HG02763 (cell line): ENCODE measurements around the gene GNAI3.

Experiments used
- ATAC-seq: cut with Tn5 transposase; IDR thresholded peaks from one replicate; pipeline ENCODE4 v1.9.1; 2021; ENCODE audit warnings: mild to moderate bottlenecking, moderate library complexity; ENCODE audit not compliant: unreplicated experiment

GNAI3 gene

DNA sequence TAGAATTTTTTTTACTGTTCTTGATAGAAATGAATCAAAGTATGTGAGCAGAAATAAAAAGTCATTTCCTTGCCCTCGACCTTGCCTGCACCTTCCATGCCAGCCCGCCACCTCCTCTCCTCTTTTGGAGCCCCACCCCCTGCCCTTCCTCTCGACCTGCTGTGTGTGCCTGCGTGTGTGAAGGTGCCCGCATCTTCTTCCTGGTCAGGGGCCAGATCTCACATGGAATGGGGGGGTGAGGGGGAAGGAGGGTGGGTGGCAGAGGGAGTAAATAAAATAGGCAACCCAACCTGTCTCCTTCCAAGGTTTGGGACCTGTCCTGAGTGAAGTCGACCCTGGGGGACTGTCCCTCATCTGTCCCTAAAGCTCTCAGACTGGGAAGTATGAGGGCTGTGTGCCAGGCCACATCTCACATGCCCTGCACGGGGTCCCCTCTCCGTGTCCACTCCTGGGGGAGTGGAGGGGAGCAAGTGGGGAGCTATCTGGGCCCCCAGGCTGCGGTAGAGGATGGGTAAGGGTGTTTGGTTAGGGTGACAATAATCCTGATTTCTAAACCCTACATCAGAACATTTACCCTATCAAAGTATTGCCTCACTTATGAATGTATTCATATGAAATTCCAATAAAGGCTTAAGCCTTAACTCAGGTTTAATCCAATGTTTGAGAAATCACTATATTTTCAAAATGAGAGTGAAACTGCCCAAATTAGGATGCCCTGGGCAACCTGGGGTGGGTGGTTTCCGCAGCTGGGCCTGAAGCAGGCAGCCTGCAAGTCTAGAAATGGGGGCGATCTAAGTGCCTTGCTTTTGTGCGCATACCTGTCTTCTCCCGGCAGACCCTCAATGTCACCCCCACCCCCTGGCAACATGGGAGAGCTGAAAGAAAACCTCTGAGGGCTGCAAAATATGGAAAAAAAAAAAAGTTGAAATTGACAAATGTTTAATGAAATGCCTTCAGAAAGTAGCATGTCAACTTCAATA lies 86.6 kb downstream of the GNAI3 start:
- ATAC-seq = no peak

DNA sequence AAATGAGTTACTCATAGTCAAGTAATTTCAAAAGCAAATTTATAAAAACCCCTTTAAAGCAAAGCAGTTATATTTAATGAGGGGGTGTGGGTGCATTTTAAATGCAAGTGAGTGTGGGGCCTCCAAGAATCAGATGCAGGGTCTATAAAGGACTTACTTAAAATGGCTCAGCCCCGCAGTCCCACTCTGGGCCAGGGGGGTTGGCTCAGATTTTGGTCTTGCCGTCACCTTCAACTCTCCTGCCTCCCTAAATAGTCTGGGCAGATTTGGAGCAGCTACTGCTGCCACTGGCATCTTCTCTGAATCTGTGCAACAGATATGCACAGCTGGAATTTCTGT lies 87.4 kb downstream of the GNAI3 start:
- no peak for ATAC-seq

DNA sequence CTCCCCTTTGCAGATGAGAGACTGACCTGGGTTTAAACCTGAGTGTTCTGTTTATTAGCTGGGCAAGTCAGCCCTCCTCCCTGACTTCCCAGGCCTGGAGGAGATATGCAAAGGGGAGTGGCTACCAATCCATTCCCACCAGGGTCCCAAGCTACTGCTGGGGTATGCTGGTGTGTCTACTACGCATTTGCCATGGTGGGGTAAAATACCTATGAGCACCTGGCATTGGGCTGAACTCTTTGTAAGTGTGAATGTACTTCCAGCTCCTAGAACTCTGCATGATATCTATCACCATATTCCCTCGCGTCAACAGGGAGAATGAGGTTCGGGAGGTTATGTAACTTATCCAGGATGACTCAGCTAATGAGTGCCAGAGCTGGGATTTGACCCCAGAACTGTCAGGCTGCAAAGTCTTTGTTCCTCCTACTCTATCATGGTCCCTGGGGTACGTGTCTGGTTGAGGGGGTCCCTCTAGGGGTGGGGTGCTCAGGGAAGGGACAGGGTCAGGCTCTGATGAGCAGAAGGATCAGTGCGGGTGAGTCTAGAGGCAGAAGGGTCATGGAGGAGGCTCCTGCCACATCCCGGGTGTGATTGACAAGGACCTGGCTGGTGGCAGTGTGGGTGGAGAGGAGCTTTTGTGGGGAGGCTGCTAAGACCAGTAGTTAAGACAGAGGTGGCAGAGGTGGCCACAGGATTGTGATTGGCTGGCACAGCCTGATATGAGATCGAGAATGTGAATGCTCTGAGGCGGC lies 88.0 kb downstream of the GNAI3 start:
- ATAC-seq = no peak

DNA sequence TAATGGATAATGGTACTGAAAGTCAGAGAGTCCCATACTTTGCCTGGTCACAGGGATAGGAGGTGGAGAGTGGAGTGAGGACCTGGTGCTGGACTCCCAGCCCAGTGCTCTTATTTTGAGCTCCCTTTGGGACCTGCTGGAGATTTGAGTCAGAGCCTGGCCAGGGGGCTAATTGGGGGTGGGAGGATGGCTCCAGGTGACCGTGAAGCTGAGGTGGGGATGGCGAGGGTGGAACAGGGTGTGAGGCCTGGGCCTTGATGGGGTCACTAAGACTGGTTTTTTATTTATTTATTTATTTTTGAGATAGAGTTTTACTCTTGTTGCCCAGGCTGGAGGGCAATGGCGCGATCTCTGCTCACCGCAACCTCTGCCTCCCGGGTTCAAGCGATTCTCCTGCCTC lies 89.0 kb downstream of the GNAI3 start:
- no peak for ATAC-seq

DNA sequence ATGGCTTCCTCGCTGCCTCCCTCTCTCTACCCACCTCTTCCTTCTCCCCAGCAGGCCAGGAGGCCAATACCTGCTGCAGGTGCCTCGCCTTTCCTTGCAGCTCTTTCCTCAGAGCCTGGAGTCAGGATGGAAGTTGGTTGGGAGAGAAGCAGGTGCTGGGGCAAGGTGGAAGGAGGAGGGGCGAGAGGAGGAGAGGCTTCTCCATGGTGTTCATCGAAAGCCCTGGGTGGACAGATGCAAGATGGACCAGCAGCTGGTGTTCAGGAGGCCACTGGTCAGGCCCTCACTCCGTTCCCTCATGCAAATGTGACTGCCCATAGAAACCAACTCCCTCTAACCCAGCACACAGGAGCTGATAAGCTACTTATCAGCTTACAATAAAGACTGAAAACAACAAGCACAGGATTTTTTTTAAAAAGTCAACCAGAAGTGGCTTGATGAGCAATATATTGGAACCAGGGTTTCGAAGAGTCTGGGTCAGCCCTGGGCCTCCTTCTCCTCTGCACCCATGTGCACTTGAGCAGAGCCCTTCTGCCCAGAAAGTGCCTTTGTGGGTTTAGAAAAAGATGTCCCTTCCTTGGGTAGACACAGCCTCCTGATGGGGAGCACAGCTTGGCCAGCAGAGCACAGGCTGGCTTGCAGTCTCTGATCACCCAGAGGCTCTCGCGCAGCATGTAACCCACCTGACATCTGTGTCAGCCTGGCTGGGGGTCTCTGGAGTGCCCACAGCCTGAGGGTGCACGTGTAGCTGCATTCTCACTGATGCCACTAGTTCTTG lies 90.8 kb downstream of the GNAI3 start:
- ATAC-seq = no peak

DNA sequence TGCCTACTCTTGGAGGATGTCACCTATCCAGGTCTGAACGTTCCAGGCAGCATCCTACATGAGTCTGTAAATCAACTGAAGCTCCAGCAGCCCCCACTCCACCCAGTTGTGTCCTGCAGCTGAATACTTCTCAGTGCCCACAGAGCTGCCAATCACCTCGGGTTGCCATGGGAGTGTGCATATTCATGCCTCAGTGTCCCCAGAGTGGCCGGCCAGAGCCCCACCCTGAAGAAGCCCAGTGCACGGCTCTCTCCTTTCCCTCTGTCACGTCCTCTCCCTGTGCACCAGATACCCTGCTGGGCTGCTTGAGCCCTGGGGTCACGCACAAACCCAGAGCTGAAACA lies 91.4 kb downstream of the GNAI3 start:
- no peak for ATAC-seq

DNA sequence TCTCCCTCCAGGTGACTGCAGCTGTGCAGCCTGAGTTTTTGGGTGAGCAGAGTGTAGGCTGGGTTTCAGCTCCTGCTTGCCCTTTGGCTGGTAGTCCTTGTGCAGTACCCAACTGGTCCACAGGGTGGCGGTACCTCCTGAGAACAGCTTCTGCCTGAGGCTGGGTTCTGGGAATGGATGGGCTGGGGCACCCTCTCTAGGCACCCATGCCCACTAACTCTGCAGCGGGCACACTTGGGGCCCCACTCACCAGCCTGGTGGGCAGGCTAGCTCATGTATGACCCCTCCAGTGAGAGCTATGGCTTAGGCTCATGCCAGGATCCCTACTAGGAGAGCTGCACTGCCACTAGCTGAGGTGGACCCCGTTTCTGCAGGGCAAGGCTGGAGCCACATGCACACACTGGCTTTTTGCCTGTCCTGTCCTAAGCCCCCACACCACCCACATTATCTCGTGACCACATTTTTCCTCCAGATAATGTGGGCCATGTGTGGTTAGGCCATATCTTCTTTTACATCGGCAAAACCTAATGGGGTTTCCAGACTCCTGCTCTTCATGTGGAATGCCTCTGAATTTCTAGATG lies 92.0 kb downstream of the GNAI3 start:
- ATAC-seq = no peak

DNA sequence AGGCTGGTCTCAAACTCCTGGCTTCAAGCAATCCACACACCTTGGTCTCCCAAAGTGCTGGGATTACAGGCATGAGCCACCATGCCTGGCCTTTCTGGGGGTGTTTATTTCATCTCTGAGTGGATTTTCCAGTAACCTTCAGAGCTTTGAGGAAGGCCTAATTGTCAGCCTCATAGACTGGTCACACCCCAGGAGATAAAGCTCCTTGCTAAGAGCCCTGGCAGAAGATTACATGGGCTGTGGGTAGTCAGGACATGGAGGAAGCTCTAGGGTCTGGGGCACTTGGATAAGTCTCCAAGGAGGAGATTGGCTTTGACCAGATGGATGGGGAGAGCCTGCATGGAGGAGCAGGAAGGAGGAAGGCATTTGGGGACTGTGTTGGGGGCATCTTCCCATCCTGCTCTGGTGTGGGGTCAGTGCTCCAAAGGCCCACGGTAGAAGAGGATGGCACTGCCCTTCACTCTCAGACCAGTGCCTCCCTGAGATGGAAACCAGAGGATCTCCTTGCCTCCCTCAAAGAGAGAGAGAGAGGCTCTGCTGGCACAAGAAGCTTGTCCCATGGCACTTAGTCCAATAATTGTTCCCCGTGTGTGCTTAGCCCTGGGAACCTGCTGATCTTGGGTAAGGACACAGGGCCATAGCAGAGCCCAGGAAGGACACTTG lies 92.8 kb downstream of the GNAI3 start:
- ATAC-seq = no peak

DNA sequence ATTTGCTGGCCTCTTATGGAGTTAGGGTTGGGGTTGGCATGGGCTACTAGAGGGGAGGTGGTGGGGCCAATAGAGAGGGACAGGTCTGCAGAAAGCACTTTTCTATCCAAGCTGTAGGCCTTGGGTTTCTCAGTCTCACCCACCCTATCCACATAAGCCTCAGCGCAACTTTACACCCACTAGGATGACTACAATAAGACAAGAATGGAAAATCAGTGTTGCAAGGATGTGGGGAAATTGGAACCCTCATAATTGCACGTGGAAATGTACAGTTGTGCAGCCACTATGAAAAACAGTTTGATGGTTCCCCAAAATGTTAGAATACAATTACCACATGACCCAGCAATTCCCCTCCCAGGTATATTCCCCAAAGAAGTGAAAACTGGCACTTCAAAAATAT lies 93.4 kb downstream of the GNAI3 start:
- no peak for ATAC-seq

DNA sequence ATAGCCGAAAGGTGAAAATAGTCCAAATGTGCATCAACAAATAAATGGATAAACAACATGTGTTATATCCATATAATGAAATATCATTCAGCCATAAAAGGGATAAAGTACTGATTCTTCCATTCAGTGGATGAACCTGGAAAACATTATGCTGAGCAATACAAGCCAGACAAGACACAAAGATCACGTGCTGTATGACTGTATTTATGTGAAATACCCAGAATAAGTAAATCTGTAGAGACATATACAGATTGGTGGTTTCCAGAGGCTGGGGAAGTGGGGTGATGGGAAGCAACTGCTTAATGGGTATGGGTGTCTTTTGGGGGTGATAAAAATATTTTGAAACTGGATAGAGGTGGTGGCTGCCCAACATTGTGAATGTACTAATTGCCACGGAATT lies 94.2 kb downstream of the GNAI3 start:
- no peak for ATAC-seq

DNA sequence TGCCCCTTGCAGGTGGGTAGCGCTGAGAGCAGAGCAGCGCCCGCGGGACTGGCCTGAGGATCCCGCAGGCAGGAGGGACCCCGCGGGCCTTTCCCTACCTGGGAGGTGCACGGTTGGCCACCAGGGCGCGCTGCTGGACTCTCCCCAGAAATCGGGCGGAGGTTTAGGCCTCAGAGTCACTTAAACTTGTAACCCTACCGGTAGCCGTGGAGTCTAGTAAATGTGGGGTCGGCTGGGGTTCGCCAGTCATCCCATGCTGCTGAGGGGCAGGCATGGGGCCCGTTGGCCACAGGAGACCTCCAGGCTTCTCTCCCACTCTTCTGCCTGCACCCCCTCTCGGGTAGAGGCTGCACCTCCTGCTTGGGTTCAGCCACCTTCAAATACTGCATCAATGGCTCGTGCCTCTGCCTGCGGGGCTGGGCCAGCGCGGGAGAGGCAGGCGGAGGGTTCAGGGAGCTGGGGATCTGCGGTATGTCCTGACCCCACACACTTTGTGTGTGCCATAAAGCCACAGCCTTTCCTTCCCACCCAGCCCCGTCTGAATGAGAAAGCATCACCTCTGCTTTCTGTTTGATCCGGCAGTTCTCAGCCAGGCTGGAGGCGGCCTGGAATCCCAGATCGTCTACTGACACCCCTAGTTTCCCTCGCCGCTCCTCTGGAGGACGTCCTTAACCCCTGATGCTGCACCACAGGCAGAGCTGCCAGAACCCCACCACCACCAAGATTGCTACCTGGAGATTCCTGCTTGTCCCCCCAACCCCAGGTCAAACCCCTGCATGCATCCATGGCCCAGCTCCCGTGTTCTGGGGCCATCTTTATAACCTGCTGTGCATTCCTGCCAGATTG lies 95.2 kb downstream of the GNAI3 start:
- ATAC-seq = peak; percentile 75

DNA sequence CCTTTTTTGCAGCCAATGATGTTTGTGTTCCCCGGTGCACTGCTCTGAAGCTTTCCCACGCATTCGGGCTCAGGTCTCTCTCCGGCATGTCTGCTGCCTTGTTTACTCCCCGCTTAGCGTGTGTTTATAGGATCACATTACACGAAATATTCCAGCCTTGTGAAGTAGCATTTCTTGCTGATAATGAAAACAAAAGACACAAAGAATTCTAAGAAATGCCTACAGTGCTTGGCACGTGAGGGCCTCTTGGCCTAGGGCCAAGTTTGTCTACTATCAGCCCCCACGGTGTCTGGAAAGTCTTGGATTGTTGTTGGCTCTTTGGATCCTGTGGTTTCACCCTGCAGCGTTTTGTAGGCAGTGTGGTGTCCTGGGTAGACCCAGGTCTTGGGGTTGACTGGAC lies 96.3 kb downstream of the GNAI3 start:
- ATAC-seq = no peak

DNA sequence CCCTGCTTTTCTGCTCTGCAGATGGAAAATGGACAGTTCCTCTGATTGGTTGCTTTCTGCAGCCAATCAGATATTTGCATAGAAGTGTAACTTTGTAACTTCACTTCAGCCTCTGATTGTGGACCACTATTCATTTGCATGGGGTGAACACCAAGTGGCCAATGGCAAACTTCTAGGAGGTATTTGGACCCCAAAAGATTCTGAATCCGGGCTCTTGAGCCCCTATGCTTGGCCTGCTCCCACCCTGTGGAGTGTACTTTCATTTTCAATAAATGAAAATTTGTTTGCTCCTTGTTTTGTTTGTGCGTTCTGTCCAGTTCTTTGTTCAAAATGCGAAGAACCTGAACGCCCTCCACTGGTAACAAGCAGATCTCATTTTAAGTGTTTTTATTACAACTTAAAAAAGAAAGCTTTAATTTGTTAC lies 101.1 kb downstream of the GNAI3 start:
- ATAC-seq = no peak

DNA sequence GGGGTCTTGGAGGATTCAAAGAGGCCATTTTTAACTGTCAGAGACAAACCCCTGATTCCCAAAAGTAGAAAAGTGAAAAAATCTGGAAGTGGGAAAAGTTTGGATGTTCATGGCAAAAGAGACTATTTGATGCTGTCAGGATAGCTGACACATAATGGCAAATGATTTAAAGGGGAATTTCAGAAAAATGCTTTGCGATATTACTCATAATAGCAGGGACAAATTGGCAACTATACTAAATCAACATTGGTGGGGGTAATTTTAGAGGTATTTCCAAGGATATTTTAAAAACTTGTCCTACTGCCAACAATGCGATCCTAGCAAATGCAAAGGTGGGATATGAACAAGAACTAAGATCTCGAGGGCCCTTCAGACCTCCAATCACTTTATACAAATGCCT lies 102.2 kb downstream of the GNAI3 start:
- no peak for ATAC-seq

DNA sequence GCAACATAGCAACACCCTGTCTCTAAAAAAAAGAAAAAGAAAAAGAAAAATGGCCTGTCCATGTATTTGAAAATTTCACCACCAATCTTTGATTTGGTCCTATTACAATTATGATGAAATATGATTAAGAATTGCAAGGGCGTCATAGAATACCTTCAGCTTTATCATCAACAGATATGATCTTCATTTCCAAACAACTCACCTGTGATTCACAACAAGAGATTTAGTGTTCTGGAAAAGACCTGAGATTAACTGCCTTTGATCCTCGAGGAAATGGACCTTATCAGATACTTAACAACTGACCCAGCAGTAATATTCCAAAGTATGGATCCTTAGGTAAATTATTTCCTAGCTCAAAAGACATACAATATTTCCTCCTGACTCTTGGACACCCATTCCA lies 104.0 kb downstream of the GNAI3 start:
- ATAC-seq = no peak

DNA sequence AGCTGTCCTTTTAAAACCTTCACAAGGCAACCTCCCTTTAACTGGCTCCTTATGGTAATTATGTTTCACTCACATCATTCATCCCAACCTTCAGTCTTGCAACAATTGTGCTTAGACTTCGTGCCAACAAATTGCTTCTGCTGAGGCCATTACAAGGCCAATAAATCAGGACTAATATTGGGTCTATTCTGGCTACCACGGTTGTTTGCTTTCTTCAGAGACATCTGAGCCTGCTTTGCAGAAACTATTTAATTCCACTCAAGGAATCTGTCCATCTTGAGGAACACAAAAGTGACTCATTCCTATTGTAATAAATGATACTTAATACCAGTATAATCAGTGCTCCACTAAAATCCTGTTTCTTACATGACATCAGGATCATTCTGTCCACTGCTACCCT lies 104.9 kb downstream of the GNAI3 start:
- no peak for ATAC-seq

DNA sequence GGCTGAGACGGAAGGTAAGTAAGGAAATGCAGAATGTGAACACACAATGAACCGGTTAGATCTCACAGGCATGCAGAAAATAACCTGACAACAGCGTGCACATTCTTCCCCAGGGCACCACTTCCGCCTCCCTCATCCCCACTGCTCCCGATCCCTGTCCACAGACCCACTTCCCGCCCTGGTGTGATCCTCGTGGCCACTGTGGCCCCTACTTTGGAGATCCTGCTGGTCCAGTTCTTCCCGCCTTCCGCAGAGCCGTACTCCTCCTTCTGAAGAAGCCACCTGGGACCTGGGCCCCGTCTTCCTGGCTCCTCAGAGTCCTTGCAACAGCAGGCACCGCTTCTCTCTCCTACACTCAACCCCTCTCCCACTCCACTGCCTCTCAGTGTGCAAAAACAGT lies 106.1 kb downstream of the GNAI3 start:
- no peak for ATAC-seq

DNA sequence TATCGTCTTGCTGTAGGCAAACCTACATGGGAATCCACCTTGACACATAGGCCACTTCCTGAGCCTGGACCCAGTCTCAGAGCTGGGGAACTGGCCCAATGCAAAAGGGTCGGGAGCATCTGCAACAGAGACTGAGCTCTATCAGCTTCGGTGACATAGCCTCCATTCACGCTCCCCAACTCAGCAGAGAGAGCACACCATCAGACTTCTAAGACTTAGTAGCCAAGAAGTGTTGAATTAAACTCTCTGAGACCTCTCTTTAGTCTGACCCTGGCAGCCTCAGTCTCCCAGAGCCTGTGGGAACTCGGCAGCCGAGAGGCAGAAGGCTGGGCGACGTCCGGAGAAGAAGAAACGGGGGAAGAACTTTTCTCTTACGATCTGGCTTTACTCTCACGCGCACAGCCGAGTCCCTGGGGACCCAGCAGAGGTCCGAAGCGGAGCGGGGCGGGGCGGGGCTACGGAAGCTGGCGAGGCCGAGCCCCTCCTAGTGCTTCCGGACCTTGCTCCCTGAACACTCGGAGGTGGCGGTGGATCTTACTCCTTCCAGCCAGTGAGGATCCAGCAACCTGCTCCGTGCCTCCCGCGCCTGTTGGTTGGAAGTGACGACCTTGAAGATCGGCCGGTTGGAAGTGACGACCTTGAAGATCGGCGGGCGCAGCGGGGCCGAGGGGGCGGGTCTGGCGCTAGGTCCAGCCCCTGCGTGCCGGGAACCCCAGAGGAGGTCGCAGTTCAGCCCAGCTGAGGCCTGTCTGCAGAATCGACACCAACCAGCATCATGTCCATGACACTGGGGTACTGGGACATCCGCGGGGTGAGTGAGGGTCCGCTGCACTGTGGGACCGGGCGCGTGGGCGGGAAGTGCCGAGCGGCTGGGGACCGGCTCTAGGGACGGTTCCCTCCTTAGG lies 107.5 kb downstream of the GNAI3 start, which contains the start of gene GSTM4:
Gene GSTM4 (plus strand): TSS at position 485 of the 905 bp plus-strand sequence. CDS start 291 bp downstream, at position 776.
- ATAC-seq = peak; percentile 87

DNA sequence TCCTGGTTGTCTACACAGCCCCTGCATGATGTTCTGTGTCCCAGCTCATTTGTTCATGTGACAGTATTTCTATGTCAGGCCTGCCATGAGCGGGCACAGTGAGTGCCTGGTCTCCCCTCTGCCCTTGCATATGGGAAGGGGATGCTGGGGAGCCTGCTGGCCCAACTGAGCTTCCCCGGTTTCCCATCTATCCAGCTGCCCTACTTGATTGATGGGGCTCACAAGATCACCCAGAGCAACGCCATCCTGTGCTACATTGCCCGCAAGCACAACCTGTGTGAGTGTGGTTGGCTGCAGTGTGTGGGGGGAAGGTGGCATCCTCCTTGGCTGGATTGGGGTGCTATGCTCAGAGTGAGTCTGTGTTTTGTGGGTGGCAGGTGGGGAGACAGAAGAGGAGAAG lies 109.0 kb downstream of the GNAI3 start:
- ATAC-seq = no peak
